GM06990 (cell line): ENCODE measurements around the gene FHIP1B.

ENCODE experiments used
- DNase-seq: peaks from one replicate; pipeline ENCODE4 v3.0.0-alpha.2; 2011; ENCODE audit not compliant: insufficient read length; ENCODE audit errors: extremely low read depth
- H3K27me3 ChIP-seq: replicated peaks from 2 replicates; pipeline ENCODE4 v1.6.0; 2011; ENCODE audit warnings: low read length; ENCODE audit not compliant: control insufficient read depth, insufficient read depth
- H3K36me3 ChIP-seq: 2 replicates; pipeline ENCODE4 v1.5.1; 2011; ENCODE audit warnings: low read length; ENCODE audit not compliant: control insufficient read depth, insufficient read depth
- H3K4me3 ChIP-seq: replicated peaks from 2 replicates; pipeline ENCODE4 v1.5.1; 2011; ENCODE audit warnings: low read depth, mild to moderate bottlenecking, control low read depth, low read length
- CTCF ChIP-seq: IDR thresholded peaks from 2 replicates; pipeline ENCODE4 v1.5.1; 2011; ENCODE audit warnings: low read length, control low read depth, mild to moderate bottlenecking, inconsistent platforms; ENCODE audit not compliant: insufficient read depth, poor library complexity, severe bottlenecking

FHIP1B gene

GRCh38 chr11:6225024-6225423, 9.4 kb downstream of the FHIP1B start:
- DNase-seq = no peak
- Histone ChIP-seq H3K27me3 (no peaks in the 10 kb centered on the region), H3K36me3 (peaks cover 13% of the 10 kb centered on the region), H3K4me3 (no peak overlapping the region)
- no peak for TF ChIP-seq CTCF

GRCh38 chr11:6224421-6224820, 10.0 kb downstream of the FHIP1B start:
- H3K4me3 ChIP-seq = no peak overlapping the region
- peaks cover 13% of the 10 kb centered on the region for H3K36me3 ChIP-seq
- TF ChIP-seq CTCF = no peak
- H3K27me3 ChIP-seq = no peaks in the 10 kb centered on the region
- DNase-seq = no peak

GRCh38 chr11:6223854-6224253, 10.6 kb downstream of the FHIP1B start:
- no peak for TF ChIP-seq CTCF
- Histone ChIP-seq H3K27me3 (no peaks in the 10 kb centered on the region), H3K4me3 (no peak overlapping the region), H3K36me3 (peaks cover 13% of the 10 kb centered on the region)
- DNase-seq = no peak

GRCh38 chr11:6219359-6219758, 15.1 kb downstream of the FHIP1B start:
- no peak for TF ChIP-seq CTCF
- Histone ChIP-seq H3K4me3 (no peak overlapping the region), H3K36me3 (peaks cover 31% of the 10 kb centered on the region), H3K27me3 (no peaks in the 10 kb centered on the region)
- no peak for DNase-seq

- H3K27me3 ChIP-seq = no peaks in the 10 kb centered on the region
- H3K36me3 ChIP-seq = peaks cover 27% of the 10 kb centered on the region
- H3K4me3 ChIP-seq = no peak overlapping the region
- no peak for DNase-seq
- no peak for TF ChIP-seq CTCF
Measured at GRCh38 chr11:6217722-6218121, 16.7 kb downstream of the FHIP1B start.

GRCh38 chr11:6216501-6216900, 17.9 kb downstream of the FHIP1B start:
- peaks cover 18% of the 10 kb centered on the region for H3K36me3 ChIP-seq
- no peak for DNase-seq

More at GRCh38 chr11:6216501-6216900, 17.9 kb downstream of the FHIP1B start:
- Histone ChIP-seq H3K27me3 (no peaks in the 10 kb centered on the region), H3K4me3 (no peak overlapping the region)
- TF ChIP-seq CTCF = no peak
